MM.1S (cell line): ENCODE data around the gene ZHX3.

Source experiments
- DNase-seq: peaks from one replicate; pipeline ENCODE4 v3.0.0-alpha.2; 2015
- H2AFZ ChIP-seq: fragments of 300-600 bp; sonication (generic); 2 replicates; pipeline ENCODE4 v1.6.0; 2016; ENCODE audit warnings: antibody characterized with exemption, low read length
- H3F3A ChIP-seq: fragments of 300-600 bp; sonication (generic); 2 replicates; pipeline ENCODE4 v1.6.1; 2016; ENCODE audit warnings: mild to moderate bottlenecking, antibody characterized with exemption, low read length, moderate library complexity, mixed read lengths; ENCODE audit not compliant: insufficient read depth
- H3K27ac ChIP-seq: fragments of 300-600 bp; sonication (generic); 2 replicates; pipeline ENCODE4 v1.5.1; 2016; ENCODE audit warnings: mild to moderate bottlenecking, low read length
- H3K27me3 ChIP-seq: fragments of 300-600 bp; sonication (generic); replicated peaks from 2 replicates; pipeline ENCODE4 v1.6.0; 2016; ENCODE audit warnings: low read length; ENCODE audit not compliant: insufficient read depth
- H3K36me3 ChIP-seq: fragments of 300-600 bp; sonication (generic); replicated peaks from 2 replicates; pipeline ENCODE4 v1.6.1; 2016; ENCODE audit warnings: mild to moderate bottlenecking, low read length, mixed read lengths; ENCODE audit not compliant: insufficient read depth
- H3K4me1 ChIP-seq: fragments of 300-600 bp; sonication (generic); 2 replicates; pipeline ENCODE4 v1.6.1; 2016; ENCODE audit warnings: low read length, mixed read lengths
- H3K4me2 ChIP-seq: fragments of 300-600 bp; sonication (generic); 2 replicates; pipeline ENCODE4 v1.6.0; 2016; ENCODE audit warnings: low read depth, low read length
- H3K4me3 ChIP-seq: fragments of 300-600 bp; sonication (generic); 2 replicates; pipeline ENCODE4 v1.5.1; 2016; ENCODE audit warnings: low read length, mixed read lengths
- H3K79me2 ChIP-seq: fragments of 300-600 bp; sonication (generic); 2 replicates; pipeline ENCODE4 v1.6.1; 2016; ENCODE audit warnings: mixed run types, low read length, mixed read lengths
- H3K9ac ChIP-seq: fragments of 300-600 bp; sonication (generic); 2 replicates; pipeline ENCODE4 v1.6.1; 2016; ENCODE audit warnings: low read length, mixed read lengths
- H3K9me2 ChIP-seq: fragments of 300-600 bp; sonication (generic); replicated peaks from 2 replicates; pipeline ENCODE4 v1.6.1; 2016; ENCODE audit warnings: mild to moderate bottlenecking, low read length, mixed read lengths; ENCODE audit not compliant: insufficient read depth
- H3K9me3 ChIP-seq: fragments of 300-600 bp; sonication (generic); replicated peaks from 2 replicates; pipeline ENCODE4 v1.6.1; 2016; ENCODE audit warnings: mild to moderate bottlenecking, low read length, mixed read lengths; ENCODE audit not compliant: insufficient read depth
- H4K20me1 ChIP-seq: fragments of 300-600 bp; sonication (generic); 2 replicates; pipeline ENCODE4 v1.6.1; 2016; ENCODE audit warnings: mild to moderate bottlenecking, low read length, moderate library complexity, mixed read lengths; ENCODE audit not compliant: insufficient read depth
- CTCF ChIP-seq: fragments of 300-600 bp; sonication (generic); IDR thresholded peaks from 2 replicates; pipeline ENCODE4 v1.5.1; 2016; ENCODE audit warnings: antibody characterized with exemption, low read length, mixed read lengths
- EZH2 ChIP-seq: fragments of 300-600 bp; sonication (generic); optimal IDR thresholded peaks from 2 replicates; pipeline ENCODE3; 2017; ENCODE audit warnings: low read depth, mild to moderate bottlenecking, antibody characterized with exemption, low read length, mixed read lengths
- EZH2phosphoT487 ChIP-seq: fragments of 300-600 bp; sonication (generic); IDR thresholded peaks from 2 replicates; pipeline ENCODE4 v1.6.1; 2018; ENCODE audit warnings: antibody characterized with exemption, low read length

ZHX3 gene

GRCh38 chr20:41204304-41205265 lies 112.9 kb downstream of the ZHX3 start:
- Histone ChIP-seq H3K4me2 (no peak overlapping the region), H3K27me3 (no peaks in the 10 kb centered on the region), H3K4me1 (0 out of 2 replicates have a peak, but pooled peaks cover 5% of the 10 kb centered on the region), H3K4me3 (no peak overlapping the region), H2AFZ (no peak overlapping the region), H3K27ac (no peak overlapping the region), H3K79me2 (no peaks in the 10 kb centered on the region), H4K20me1 (no peaks in the 10 kb centered on the region), H3K9ac (no peak overlapping the region), H3K9me3 (no peaks in the 10 kb centered on the region), H3F3A (no peaks in the 10 kb centered on the region), H3K9me2 (no peaks in the 10 kb centered on the region), H3K36me3 (no peaks in the 10 kb centered on the region)
- TF ChIP-seq CTCF: no peak
- TF ChIP-seq EZH2phosphoT487: no peak
- TF ChIP-seq EZH2: no peak
- no peak for DNase-seq

GRCh38 chr20:41203660-41204059 lies 113.9 kb downstream of the ZHX3 start:
- Histone ChIP-seq H3K9me2 (no peaks in the 10 kb centered on the region), H3K27ac (no peak overlapping the region), H3K4me3 (no peak overlapping the region), H3K9ac (no peak overlapping the region), H4K20me1 (no peaks in the 10 kb centered on the region), H3K79me2 (no peaks in the 10 kb centered on the region), H3K36me3 (no peaks in the 10 kb centered on the region), H2AFZ (no peak overlapping the region), H3F3A (0 out of 2 replicates have a peak, but pooled peaks cover 6% of the 10 kb centered on the region), H3K4me1 (peaks cover 13% of the 10 kb centered on the region), H3K9me3 (no peaks in the 10 kb centered on the region; the same call in 1 of the 2 replicates), H3K27me3 (no peaks in the 10 kb centered on the region), H3K4me2 (no peak overlapping the region)
- TF ChIP-seq EZH2phosphoT487 (no peak), EZH2 (no peak), CTCF (no peak)
- DNase-seq: no peak

- Histone ChIP-seq H3K4me1 (peaks cover 13% of the 10 kb centered on the region), H3K36me3 (no peaks in the 10 kb centered on the region), H3K27ac (no peak overlapping the region)
Measured at GRCh38 chr20:41202426-41202825, 115.1 kb downstream of the ZHX3 start.

More at GRCh38 chr20:41202426-41202825, 115.1 kb downstream of the ZHX3 start:
- Histone ChIP-seq H3F3A (0 out of 2 replicates have a peak, but pooled peaks cover 6% of the 10 kb centered on the region), H4K20me1 (no peaks in the 10 kb centered on the region), H2AFZ (no peak overlapping the region), H3K27me3 (no peaks in the 10 kb centered on the region), H3K9ac (no peak overlapping the region), H3K4me2 (no peak overlapping the region), H3K79me2 (no peaks in the 10 kb centered on the region), H3K9me2 (no peaks in the 10 kb centered on the region), H3K4me3 (no peak overlapping the region), H3K9me3 (no peaks in the 10 kb centered on the region; the same call in 1 of the 2 replicates)
- DNase-seq: no peak
- TF ChIP-seq EZH2phosphoT487 (no peak), EZH2 (no peak), CTCF (no peak)
